ENCODE results near the gene ARHGEF35. TPM values are rescaled to one million over a fixed set of nuclear protein-coding genes. Genes with fewer than 3 reads are reported as not detected.
A peak's percentile ranks its signal among the peaks of the same experiment; 100 is the strongest.
"Not testable (repeated sequence)": the region's sequence is repeated elsewhere in the genome, so short reads cannot be mapped to it uniquely, and the experiment has no call there.

Gene ARHGEF35
- not detected in 2 replicates for total RNA-seq (2012; rRNA removed)
- polyA plus RNA-seq (2012; rRNA removed) = not detected in 2 replicates
- 0.02 TPM in 1 of 2 replicates, not detected in the other for polyA plus RNA-seq (2012; cell fraction: cytosol; rRNA removed)
- not detected in 2 replicates for polyA plus RNA-seq (2012; cell fraction: nucleus; rRNA removed; ENCODE audit: low replicate concordance)
- percentile 26 among the genes with signal in this experiment for Bru-seq, nascent RNA
- BruChase-seq, experiment 1, labeled RNA remaining after a 6-hour chase = percentile 24 among the genes with signal in this experiment
- BruChase-seq, experiment 2, labeled RNA remaining after a 2-hour chase = percentile 27 among the genes with signal in this experiment
- long read RNA-seq, partial matches to known transcripts = 0 of 3 reads
- long read RNA-seq, other reads (novel, unspliced or antisense) = 0 of 3 reads

DNA sequence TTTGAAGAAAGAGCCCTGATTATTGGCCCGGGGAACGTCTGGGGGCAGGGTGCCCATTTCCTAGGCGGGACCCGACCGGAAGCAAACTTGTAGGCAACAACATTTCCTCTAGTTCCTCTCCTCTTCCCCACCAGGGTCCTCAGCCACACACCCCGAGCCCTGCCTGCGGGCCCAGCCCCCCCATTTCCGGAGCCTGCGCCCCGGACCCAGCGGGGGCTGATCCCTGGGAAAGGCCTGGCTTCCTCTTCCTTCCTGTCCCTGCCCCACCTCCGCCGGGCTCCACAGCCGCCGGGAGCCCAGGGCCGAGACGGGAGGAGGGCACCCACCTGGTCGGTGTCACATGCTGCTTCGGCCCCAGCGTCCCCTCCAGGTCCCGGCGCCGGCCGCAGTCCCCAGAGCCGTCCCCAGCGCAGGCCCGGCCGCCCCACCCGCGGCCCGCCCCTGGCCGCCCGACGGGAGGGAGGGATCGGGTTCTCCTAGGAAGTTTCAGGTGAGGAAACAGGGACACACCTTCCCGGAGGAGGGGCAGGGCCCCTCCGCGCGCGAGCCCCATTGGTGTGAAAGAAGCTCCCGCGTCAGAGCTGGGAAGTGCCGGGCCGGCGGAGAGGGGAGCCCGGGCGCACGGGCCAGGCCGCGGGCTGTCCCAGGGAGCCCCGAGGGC is at the start of gene ARHGEF35:
Gene ARHGEF35, minus strand, starts transcription at position 622 of the 661 bp plus-strand sequence. CDS start 7,450 bp downstream, outside the sequence.
- H2AK9ac ChIP-seq (replicated peaks; ENCODE audit: low read depth, low read length, poor library complexity); H3K4me1 ChIP-seq (ENCODE audit: control insufficient read depth, insufficient read depth, low read length); H2AK5ac ChIP-seq (ENCODE audit: low read depth, low read length); H3K27me3 ChIP-seq (ENCODE audit: control insufficient read depth, insufficient read depth, low read length); H4K91ac ChIP-seq (ENCODE audit: insufficient read depth, low read depth, low read length); H3K18ac ChIP-seq (ENCODE audit: low read depth, low read length); H3K4me3 ChIP-seq (ENCODE audit: insufficient read depth, low read depth, low read length); H4K8ac ChIP-seq (ENCODE audit: low read depth in 2 of 2, low read length in 2 of 2); H2BK20ac ChIP-seq (ENCODE audit: low read depth, low read length); H4K5ac ChIP-seq (ENCODE audit: low read depth, low read length); H2BK120ac ChIP-seq (ENCODE audit: low read depth, low read length); H3K56ac ChIP-seq (ENCODE audit: extremely low read depth, insufficient read depth, low read length); H3K9me1 ChIP-seq (ENCODE audit: insufficient read depth, low read length); CTCF ChIA-PET; H3K79me1 ChIP-seq (ENCODE audit: low read depth in 1 of 2, low read length in 2 of 2); POLR2A ChIA-PET (ENCODE audit: unreplicated experiment); BruUV-seq (replicated peaks); H2AFZ ChIP-seq (replicated peaks; ENCODE audit: low read length, poor library complexity); intact Hi-C loops (cut with micrococcal nuclease); H3K36me3 ChIP-seq (ENCODE audit: control insufficient read depth, insufficient read depth, low read length); DNase-seq; H2BK15ac ChIP-seq (ENCODE audit: low read depth, low read length); H2BK5ac ChIP-seq (ENCODE audit: low read depth, low read length, poor library complexity, severe bottlenecking); H4K20me1 ChIP-seq (ENCODE audit: insufficient read depth, low read length); dilution Hi-C loops (cut with HindIII; ENCODE audit: low sequenced_read_pairs, unreplicated experiment); H3K14ac ChIP-seq (replicated peaks; ENCODE audit: low read depth, low read length); H3K23ac ChIP-seq (ENCODE audit: low read depth, low read length); H3K4ac ChIP-seq (ENCODE audit: low read depth, low read length); H3K4me2 ChIP-seq (ENCODE audit: low read depth, low read length); H3K9me3 ChIP-seq (ENCODE audit: control insufficient read depth, insufficient read depth, low read length); H3K9ac ChIP-seq (ENCODE audit: low read depth, low read length); H3K27ac ChIP-seq (ENCODE audit: insufficient read depth, low read length): not testable (repeated sequence)
- in situ Hi-C loops (cut with MboI; ENCODE audit: low sequenced_read_pairs) = loop anchor here (25.0 kb wide), 1 partner anchor 192 kb away; no protein-coding TSS in a partner anchor
- peak; percentile 40 for ATAC-seq (ENCODE audit: low read depth)
- no CpG with 5 or more reads among the region's 51 CpGs for WGBS, 2 experiments (ENCODE audit: extremely low coverage in 2 of 2, insufficient read length in 1 of 2)

DNA sequence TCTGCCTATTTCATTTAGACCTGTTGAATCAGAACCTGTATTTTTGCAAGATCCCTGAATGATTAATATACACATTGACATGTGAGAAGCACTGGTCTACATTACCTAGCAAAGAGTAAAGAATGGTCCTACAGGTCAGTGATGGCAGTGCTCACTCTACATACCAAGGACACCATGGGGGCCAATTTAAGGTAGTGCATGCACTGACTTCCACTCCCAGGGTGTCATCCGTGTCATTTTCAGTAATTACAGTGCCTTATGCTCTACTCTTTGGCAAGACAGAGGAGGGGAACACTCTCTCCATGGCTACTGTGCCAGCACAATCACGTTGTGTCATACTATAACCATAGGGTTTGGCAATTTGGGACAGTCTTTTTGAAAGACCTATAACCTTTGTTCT is 49.7 kb upstream of the ARHGEF35 start:
- H3K9me1 ChIP-seq (ENCODE audit: insufficient read depth, low read length); H3K4me3 ChIP-seq (ENCODE audit: insufficient read depth, low read depth, low read length); H3K9me3 ChIP-seq (ENCODE audit: control insufficient read depth, insufficient read depth, low read length); H3K4ac ChIP-seq (ENCODE audit: low read depth, low read length); H3K14ac ChIP-seq (replicated peaks; ENCODE audit: low read depth, low read length); ATAC-seq (ENCODE audit: low read depth); H3K9ac ChIP-seq (ENCODE audit: low read depth, low read length); H2BK5ac ChIP-seq (ENCODE audit: low read depth, low read length, poor library complexity, severe bottlenecking); H3K4me2 ChIP-seq (ENCODE audit: low read depth, low read length); BruUV-seq (replicated peaks); H3K79me1 ChIP-seq (ENCODE audit: low read depth in 1 of 2, low read length in 2 of 2); H4K20me1 ChIP-seq (ENCODE audit: insufficient read depth, low read length); H2BK120ac ChIP-seq (ENCODE audit: low read depth, low read length); H3K18ac ChIP-seq (ENCODE audit: low read depth, low read length); H2AFZ ChIP-seq (replicated peaks; ENCODE audit: low read length, poor library complexity); H3K36me3 ChIP-seq (ENCODE audit: control insufficient read depth, insufficient read depth, low read length); H3K23ac ChIP-seq (ENCODE audit: low read depth, low read length); dilution Hi-C loops (cut with HindIII; ENCODE audit: low sequenced_read_pairs, unreplicated experiment); H4K91ac ChIP-seq (ENCODE audit: insufficient read depth, low read depth, low read length); H3K27ac ChIP-seq (ENCODE audit: insufficient read depth, low read length); POLR2A ChIA-PET (ENCODE audit: unreplicated experiment); DNase-seq; in situ Hi-C loops (cut with MboI; ENCODE audit: low sequenced_read_pairs); H3K56ac ChIP-seq (ENCODE audit: extremely low read depth, insufficient read depth, low read length); CTCF ChIA-PET; H2AK9ac ChIP-seq (replicated peaks; ENCODE audit: low read depth, low read length, poor library complexity); H2BK20ac ChIP-seq (ENCODE audit: low read depth, low read length); H2BK15ac ChIP-seq (ENCODE audit: low read depth, low read length); H2AK5ac ChIP-seq (ENCODE audit: low read depth, low read length); H3K4me1 ChIP-seq (ENCODE audit: control insufficient read depth, insufficient read depth, low read length); H3K27me3 ChIP-seq (ENCODE audit: control insufficient read depth, insufficient read depth, low read length); H4K5ac ChIP-seq (ENCODE audit: low read depth, low read length); H4K8ac ChIP-seq (ENCODE audit: low read depth in 2 of 2, low read length in 2 of 2); intact Hi-C loops (cut with micrococcal nuclease): not testable (repeated sequence)
- WGBS, 2 experiments (ENCODE audit: extremely low coverage in 2 of 2, insufficient read length in 1 of 2) = no CpG with 5 or more reads among the region's 2 CpGs

All from IMR-90 (cell line).